ENCODE results near the gene MISP. TPM values are rescaled to one million over a fixed set of nuclear protein-coding genes. Genes with fewer than 3 reads are reported as not detected.
"Not testable (repeated sequence)": the region's sequence is repeated elsewhere in the genome, so short reads cannot be mapped to it uniquely, and the experiment has no call there.

The MISP gene
- total RNA-seq, 6 experiments from 2014 or later: 0.05 to 0.07 TPM; not detected in 4

DNA sequence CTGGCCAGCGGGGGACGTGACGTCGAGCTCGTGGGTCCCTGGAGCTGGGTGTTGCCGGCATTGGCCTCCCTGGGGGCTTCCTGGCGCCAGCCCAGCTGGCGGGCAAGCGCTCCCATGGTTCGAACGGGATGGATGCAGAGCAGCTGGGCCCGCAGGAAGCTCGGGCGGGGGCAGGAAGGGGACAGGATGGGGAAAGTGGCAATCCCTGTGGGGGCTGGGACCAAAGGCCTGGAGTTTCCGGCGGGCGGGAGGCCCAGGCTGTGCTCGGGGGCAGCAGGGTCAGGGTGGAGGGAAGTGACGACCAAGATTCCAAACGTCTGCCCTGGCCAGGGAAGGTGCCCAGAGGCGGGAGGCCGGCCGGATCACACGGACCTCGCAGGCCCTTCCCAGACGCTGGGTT lies 22.9 kb upstream of the MISP start:
- H3K4me1 Mint-ChIP-seq (ENCODE audit: low read depth): no peaks in the 10 kb centered on the region
- H3K4me3 Mint-ChIP-seq: no peak overlapping the region
- no peak for TF ChIP-seq CTCF (IDR thresholded peaks at IDR 0.05)
- DNase-seq: no peak
- H3K27ac Mint-ChIP-seq: no peak overlapping the region
- H3K27me3 Mint-ChIP-seq (ENCODE audit: insufficient read depth): peaks cover 4% of the 10 kb centered on the region
- no peaks in the 10 kb centered on the region for H3K36me3 Mint-ChIP-seq (ENCODE audit: low read depth)
- no peaks in the 10 kb centered on the region for H3K9me3 Mint-ChIP-seq

- H3K9me3 Mint-ChIP-seq; H3K27ac Mint-ChIP-seq; H3K4me3 Mint-ChIP-seq; DNase-seq; H3K4me1 Mint-ChIP-seq (ENCODE audit: low read depth); H3K36me3 Mint-ChIP-seq (ENCODE audit: low read depth): not testable (repeated sequence)
- peaks cover 12% of the 10 kb centered on the region for H3K27me3 Mint-ChIP-seq (ENCODE audit: insufficient read depth)
Measured at GRCh38 chr19:729564-729963, 21.3 kb upstream of the MISP start.

DNA sequence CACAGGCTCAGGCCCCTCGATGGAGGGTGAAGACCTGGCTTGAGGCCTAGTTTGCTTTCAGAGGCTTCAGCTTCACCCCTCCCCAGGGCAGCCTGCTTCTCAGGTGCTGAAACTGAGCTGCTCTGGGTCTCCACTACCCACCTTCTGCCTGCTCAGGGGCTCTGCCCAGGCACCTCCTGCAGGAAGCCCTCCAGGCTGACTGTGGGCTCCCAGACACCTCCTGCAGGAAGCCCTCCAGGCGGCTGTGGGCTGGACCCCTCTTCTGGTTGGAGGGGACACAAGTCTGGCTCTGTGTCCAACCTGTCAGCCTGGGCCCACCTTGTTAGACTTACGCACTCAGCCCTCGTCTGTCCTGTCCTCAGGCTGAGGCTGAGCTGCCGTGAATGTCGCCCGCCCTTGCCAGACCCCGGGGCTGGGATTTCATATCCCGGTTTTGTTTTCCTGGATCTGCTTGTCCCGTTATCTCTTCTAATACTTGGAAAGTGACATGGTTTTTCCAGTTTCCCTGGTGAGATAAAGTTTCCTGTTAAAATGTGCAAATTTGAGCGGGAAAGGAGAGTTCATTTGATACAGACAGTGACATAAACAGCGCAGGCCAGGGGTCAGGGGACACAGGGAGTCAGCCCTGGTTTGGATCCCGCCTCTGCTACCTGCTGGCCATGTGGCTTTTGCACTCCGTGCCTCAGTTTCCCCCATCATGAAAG lies 20.8 kb upstream of the MISP start:
- no peak for DNase-seq
- TF ChIP-seq CTCF (IDR thresholded peaks at IDR 0.05): no peak
- Mint-ChIP-seq H3K4me1 (ENCODE audit: low read depth) (peaks cover 4% of the 10 kb centered on the region; the same call in 1 of the 2 replicates), H3K36me3 (ENCODE audit: low read depth) (no peaks in the 10 kb centered on the region), H3K27ac (no peak overlapping the region), H3K27me3 (ENCODE audit: insufficient read depth) (peaks cover 12% of the 10 kb centered on the region), H3K9me3 (no peaks in the 10 kb centered on the region), H3K4me3 (no peak overlapping the region)

DNA sequence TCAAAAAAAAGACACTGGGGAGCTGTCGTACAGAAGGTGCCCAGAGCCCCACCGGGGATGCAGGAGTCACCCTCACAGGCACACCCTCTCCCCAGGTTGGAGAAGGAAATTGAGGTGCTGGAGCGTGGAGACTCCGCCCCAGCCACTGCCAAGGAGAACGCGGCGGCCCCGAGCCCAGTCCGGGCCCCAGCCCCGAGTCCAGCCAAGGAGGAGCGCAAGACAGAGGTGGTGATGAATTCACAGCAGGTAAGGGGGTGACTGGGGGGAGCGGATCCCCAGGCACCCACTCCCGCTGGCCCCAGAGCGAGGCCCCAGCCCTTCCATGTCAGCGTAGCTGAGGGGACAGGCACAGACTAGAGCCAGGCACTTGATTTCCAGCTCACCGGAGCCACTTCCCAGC lies 19.9 kb upstream of the MISP start:
- no peaks in the 10 kb centered on the region for H3K9me3 Mint-ChIP-seq

DNA sequence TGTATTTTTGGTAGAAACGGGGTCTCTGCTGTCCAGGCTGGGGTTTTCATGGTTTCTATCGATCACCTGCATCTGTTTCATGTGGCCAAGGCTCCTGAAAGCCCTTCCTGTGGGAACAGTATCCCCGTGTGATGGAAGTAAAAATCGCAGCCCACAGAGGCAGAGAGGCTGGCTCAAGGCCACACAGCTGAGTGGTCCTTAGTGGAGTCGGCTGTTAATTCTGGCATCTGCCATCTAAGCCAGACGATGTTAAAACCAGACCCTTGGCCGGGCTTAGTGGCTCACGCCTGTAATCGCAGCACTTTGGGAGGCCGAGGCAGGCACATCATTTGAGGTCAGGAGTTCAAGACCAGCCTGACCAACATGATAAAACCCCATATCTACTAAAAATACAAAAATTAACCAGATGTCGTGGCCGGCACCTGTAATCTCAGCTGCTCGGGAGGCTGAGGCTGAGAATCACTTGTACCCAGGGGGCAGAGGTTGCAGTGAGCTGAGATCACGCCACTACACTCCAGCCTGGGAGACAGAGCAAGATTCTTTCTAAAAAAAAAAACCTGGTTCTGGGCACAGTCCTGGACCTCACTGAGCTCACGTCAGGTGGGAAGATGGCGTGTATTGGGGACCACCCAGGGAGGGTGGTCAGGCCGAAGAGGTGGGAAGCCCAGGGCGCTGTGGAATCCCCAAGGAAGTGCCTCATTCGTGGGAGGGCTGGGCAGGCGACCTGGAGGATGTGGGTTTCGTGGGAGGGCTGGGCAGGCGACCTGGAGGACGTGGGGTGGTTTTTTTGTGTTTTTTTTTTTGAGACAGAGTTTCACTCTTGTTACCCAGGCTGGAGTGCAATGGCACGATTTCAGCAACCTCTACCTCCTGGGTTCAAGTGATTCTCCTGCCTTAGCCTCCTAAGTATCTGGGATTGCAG lies 18.5 kb upstream of the MISP start:
- Mint-ChIP-seq H3K4me1 (ENCODE audit: low read depth) (peaks cover 4% of the 10 kb centered on the region; the same call in 1 of the 2 replicates), H3K9me3 (no peaks in the 10 kb centered on the region), H3K36me3 (ENCODE audit: low read depth) (no peaks in the 10 kb centered on the region), H3K27ac (no peak overlapping the region), H3K27me3 (ENCODE audit: insufficient read depth) (peaks cover 12% of the 10 kb centered on the region), H3K4me3 (no peak overlapping the region)
- TF ChIP-seq CTCF (IDR thresholded peaks at IDR 0.05): no peak
- no peak for DNase-seq

More for the DNA sequence above, 19.9 kb upstream of the MISP start:
- no peak for DNase-seq
- H3K27ac Mint-ChIP-seq: no peak overlapping the region
- TF ChIP-seq CTCF (IDR thresholded peaks at IDR 0.05): no peak
- peaks cover 4% of the 10 kb centered on the region; the same call in 1 of the 2 replicates for H3K4me1 Mint-ChIP-seq (ENCODE audit: low read depth)
- no peaks in the 10 kb centered on the region for H3K36me3 Mint-ChIP-seq (ENCODE audit: low read depth)
- no peak overlapping the region for H3K4me3 Mint-ChIP-seq
- H3K27me3 Mint-ChIP-seq (ENCODE audit: insufficient read depth): peaks cover 12% of the 10 kb centered on the region

- Mint-ChIP-seq H3K4me1 (ENCODE audit: low read depth) (peaks cover 4% of the 10 kb centered on the region; the same call in 1 of the 2 replicates), H3K9me3 (no peaks in the 10 kb centered on the region), H3K36me3 (ENCODE audit: low read depth) (no peaks in the 10 kb centered on the region), H3K27me3 (ENCODE audit: insufficient read depth) (peaks cover 12% of the 10 kb centered on the region), H3K4me3 (no peak overlapping the region), H3K27ac (no peak overlapping the region)
- no peak for DNase-seq
- TF ChIP-seq CTCF (IDR thresholded peaks at IDR 0.05): no peak
Measured at GRCh38 chr19:734716-735115, 16.2 kb upstream of the MISP start.
